DND-41 (cell line): ENCODE results near the gene SUPT3H.

Experiments used
- CTCF ChIP-seq: IDR thresholded peaks from 2 replicates; pipeline ENCODE4 v1.5.1; 2012; ENCODE audit warnings: borderline replicate concordance, low read length, moderate library complexity, mild to moderate bottlenecking; ENCODE audit not compliant: poor library complexity, severe bottlenecking; ENCODE audit errors: extremely low read depth
- EZH2 ChIP-seq: IDR thresholded peaks from 3 replicates; pipeline ENCODE4 v1.6.1; 2012; ENCODE audit warnings: borderline replicate concordance, low read depth, mild to moderate bottlenecking, moderate library complexity, low read length, inconsistent platforms; ENCODE audit not compliant: severe bottlenecking

GRCh38 chr6:45129051-45129450 lies 248.7 kb downstream of the SUPT3H start:
- TF ChIP-seq EZH2 (no peak), CTCF (no peak)
